AG08396 (cell line): ENCODE results near the gene HNRNPA0.

Experiments
- DNase-seq: peaks from one replicate; pipeline ENCODE4 v3.0.0; 2012; ENCODE audit warnings: low spot score, mixed read lengths

The HNRNPA0 gene

DNA sequence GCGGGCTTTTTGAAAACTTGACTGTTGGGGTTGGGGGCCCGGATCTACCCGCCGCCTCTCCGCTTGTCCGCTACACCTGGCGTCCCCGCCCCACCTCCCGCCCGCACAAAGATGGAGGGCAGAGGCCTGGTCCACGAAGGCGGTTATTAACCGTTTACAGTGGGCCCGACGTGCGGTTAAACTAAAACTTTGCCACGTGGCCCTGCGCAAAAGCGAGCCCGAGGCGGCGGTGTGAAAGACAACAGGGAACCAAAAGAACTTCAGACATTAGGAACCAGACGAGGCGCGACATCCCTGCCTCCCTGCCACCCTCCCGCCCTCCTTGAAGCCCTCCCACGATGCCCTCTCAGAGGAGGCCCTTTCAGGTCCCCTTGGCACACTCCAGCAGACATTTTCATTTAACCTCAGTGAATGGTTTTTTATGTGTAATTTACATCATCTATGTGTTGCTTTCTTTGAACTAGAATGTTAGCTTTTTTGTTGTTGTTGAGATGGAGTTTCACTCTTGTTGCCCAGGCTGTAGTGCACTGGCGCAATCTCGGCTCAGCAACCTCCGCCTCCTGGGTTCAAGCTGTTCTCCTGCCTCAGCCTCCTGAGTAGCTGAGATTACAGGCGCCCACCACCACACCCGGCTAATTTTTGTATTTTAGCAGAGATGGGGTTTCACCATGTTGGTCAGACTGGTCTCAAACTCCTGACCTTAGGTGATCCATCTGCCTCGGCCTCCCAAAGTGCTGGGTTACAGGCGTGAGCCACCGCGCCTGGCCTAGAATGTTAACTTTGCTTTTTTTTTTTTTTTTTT, 999 bp upstream of the HNRNPA0 start:
- no peak for DNase-seq

DNA sequence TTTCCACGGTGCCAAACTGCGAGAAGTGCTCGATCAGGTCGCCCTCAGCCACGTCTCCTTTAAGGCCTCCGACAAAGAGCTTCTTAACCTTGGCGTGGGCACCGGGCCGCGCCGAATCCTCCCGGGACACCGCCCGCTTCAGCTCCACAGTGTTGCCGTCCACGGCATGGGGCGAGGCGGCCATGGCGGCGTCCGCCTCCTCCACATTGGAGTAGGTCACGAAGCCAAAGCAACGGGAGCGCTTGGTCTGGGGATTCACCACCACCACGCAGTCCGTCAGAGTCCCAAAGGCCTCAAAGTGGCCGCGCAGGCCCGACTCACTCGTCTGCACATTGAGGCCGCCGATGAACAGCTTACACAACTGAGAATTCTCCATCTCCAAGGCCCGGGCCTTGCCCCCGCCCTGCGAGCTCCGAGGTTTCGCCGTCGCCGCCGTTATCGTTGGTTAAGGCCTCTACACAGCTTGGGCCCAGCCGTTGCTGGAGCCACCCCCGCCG, 424 bp downstream of the HNRNPA0 start:
- DNase-seq: no peak

DNA sequence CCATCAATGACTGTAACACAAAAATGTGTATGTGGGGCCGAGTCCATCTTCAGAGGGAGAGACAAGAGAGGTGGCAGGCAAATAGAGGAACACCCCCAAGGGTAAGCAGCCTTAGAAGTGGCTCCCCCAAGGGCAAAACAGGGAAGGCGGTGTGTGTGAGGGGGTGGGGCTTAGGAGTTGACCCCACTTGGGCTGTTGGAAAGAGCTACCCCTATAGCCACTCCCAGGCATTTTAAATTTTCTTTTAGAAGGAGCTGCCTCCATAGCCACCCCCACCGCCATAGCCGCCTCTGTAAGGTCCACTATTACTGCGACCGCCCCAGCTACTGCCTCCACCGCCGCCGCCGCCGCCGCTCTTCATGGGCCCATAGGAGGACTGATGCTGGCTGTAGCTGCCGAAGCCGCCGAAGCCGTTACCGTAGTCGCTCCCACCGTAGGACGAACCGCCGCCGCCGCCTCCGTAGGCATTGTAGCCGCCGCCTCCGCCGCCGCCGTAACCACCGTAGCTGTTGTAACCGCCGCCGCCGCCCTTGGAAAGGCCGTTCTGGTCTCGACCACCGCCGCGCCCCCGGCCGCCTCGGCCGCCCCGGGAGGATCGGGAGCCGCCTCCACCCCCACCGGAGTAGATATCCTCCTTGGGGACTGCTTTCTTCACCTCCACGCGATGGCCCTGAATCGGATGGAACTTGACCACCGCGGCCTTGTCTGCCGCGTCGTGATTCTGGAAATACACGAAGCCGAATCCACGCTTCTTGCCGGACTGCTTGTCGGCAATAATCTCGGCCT, 1.1 kb downstream of the HNRNPA0 start:
- peak; percentile 25 for DNase-seq

DNA sequence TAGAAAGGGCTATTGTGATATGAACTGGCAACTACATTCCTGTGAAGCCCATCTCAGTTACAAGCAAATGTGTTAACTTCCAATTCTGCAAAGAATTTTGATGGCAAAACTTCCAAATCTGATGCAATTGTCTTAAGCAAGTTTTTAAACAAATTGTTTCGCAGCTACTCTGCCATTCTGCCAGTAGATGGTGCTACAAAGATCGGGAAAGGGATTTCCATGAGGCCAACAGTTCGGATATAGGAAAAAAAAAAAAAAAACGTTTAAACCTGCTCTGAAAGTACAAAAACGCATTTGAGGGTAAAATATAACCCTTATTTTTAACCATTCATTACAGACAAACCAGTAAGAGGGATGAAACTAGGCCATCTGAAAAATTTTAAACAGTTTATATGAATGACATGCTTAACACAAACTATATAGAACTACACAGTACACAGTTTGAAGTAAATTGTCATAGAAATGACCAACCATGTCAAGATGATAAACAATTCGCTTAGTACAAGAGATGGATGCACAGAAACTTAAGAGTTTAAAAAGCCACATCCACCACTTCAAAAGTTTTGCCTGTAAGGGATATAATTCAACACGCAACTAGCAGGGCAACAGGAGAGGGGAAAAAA, 2.2 kb downstream of the HNRNPA0 start:
- peak; percentile 62 for DNase-seq

DNA sequence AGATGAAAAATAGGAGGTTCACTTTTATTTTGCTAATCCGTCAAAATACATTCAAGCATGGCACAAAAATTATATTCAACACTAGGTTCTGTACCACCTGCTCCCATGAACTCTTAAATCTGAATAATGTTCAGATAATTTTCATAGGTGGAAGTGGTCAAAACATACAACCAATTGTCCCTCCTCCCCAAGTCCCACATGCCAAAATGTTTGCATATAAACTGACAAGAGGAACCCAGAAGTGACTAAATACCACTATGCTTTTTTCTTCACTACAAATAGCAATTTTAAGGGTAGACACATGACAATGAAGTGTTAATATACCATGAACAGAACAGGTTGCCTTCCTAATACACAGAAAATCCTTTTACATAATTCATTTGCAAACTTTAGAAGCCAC, 3.7 kb downstream of the HNRNPA0 start:
- DNase-seq: no peak

DNA sequence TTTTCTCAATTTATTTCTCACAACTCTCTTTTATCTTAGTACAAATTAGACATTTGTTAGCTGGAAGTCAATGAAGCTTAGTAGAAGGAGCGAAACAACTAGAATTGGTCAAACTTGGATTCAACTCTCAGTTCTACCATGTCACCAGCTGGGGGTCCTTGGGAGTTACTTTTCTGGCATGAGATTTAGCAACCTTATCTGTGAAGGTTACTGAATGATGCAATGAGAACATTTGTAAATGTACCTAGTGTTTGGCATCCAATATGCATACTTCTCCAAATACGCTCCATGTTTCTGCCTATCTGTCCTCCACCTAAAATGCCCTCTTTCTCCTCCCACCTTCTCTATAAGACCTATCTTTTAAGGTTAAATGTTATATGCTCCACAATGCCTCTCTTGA, 6.3 kb downstream of the HNRNPA0 start:
- no peak for DNase-seq

DNA sequence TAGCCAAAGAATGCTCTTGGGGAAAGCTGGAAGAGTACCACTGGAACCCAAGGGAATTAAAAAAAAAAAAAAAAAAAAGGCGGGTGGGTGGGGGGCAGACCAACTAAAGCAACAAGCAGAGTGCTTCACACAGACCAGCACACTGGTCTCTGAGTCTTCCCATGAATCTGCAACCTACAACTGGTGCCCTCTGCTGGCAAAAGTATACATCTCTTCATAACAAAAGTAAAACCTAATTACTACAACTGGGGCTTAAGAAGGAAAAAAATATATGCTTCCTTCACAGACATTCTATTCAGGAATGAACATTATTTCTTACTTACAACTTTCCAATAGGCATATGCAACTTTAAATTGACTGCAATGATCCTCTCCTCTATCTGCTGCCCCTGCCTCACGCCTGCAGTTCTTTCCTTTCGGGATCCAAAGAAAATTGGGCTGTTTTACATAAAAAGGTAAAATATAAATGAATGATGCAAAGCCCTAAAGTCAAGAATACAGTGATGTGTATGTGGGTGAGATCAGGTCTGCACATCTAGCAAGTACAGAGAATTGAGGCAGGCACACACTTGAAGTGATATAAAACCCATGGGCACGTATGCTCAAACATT, 11.0 kb downstream of the HNRNPA0 start:
- DNase-seq: peak; percentile 48

DNA sequence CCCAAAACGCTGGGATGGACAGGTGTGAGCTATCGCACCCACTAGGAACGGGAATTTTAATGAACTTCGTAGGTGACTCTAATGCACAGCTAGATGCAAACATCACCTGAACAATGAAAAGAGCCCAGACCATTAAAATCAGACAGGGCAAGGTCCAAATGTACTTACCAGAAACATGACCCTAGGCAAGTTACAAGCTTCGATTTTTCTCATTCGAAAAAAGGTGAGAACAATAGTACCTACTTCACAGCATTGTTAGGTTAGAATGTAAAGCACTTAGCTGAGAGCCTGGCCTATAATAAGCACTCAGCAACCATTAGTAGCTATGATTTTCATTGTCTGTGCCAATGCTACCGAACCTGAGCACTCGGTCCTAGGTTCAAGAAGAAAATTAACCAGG, 12.4 kb downstream of the HNRNPA0 start:
- no peak for DNase-seq

DNA sequence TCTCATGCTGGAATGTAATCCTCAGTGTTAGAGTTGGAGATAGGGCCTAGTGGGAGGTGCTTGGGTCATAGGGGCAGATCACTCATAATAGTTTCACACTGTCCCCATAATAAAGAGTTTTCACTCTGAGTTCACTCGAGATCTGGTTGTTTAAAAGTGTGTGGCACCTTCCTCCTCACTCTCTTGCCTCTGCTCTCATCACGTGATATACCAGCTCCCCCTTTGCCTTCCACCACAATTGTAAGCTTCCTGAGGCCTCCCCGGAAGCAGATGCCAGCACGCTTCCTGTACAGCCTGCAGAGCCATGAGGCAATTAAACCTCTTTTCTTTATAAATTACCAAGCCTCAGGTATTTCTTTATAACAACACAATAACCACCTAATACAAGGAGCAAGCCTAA, 14.4 kb downstream of the HNRNPA0 start:
- DNase-seq: no peak

DNA sequence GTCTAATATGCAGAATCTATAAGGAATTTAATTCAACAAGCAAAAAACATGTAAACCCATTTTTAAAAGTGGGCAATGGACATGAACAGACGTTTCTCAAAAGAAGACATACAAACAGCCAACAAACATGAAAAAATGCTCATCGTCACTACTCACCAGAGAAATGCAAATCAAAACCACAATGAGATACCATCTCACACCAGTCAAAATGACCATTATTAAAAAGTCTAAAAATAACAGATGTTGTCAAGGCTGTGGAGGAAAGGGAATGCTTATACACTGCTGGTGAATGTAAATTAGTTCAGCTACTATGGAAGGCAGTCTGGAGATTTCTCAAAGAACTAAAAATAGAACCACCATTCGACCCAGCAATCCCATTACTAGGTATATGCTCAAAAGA, 15.2 kb downstream of the HNRNPA0 start:
- no peak for DNase-seq

DNA sequence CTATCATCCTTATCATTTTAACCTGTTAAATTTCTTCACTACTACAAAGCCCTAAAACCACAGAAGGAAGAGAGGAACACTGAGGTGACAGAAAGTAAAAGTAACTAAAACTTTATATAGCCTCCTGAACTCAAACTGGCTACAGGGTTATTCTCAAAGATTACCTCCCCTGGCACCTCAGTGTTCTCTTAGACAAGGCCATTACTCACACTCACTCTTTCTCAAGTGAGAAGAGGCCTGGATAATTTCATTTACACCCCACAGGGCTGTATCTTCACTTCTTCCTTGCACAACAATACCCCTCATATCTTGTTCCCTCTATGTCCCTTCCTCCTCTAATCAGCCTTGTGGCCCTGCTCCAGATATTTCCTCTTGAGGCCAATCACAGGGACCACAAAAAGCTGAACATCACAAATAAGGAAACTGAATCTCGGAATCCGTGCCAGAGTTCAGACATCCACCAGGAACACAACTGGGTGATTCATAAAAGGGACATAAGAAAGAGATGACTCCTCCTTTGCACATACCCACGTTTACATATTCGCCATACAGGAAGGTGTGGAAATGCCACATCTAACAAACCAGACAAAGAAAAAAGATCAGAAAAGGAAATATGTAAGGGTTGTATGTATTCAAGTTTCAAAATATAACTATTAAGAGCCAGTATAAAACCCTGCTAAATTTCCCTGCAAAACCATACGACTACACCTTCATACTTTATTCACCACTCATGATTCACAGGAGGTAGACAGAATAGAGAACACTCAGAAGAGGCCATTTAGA, 16.6 kb downstream of the HNRNPA0 start:
- no peak for DNase-seq

DNA sequence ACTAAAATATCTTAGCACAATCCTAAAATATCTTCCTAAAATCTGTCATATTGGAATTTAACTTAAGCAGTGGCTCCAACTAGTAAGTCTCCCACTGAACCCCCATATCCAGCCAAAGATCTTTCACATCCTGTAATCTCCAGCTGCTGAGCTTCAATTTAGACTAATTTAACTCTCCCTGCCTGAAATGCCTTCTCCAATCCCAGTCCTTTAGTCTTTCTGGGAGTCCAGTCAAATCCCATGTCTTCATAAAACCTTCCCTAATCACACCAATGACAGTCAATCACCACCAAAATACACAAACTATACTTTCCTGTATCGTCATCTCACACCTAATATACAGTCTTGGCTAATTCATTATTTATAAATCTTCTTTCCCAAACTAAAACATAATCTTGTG, 17.7 kb downstream of the HNRNPA0 start:
- DNase-seq: no peak

DNA sequence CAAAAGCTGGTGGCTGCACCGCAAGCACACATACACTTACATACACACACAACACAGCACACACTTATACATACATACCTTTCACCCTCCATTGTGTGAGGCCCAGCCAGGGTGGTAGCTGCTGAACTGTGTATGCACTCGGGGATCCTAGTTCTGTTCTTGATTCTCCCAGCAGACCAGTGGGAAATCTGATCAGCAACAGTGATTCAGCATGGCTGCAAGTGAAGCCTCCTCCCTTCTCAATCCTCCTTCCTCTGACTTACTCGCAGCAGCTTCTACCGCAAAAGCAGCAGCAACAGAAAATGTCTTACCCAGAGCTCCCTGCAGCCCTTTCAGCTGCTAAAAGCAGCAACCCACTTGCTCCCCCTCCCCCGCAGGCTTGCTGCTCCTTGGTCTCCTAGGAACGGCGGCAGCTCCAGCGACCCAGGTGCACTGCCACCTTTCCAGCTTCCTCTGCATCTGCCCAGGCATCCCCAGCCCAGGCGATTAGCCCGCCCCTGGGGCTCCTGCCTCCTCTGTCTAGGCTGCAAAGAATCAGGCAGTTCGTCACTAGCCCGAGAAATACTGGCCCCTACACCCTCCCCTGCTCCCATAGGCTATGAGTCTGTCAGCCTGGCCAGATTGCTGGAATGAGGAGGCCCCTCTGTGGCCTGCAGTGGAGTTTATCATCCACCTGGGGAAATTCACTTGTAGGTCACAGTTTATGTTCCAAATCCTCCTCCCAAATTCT, 18.4 kb downstream of the HNRNPA0 start, which contains the start of gene KLHL3:
Gene KLHL3, minus strand, starts transcription at position 535 of the 730 bp plus-strand sequence. Its CDS starts 443 bp downstream, at position 92.
- peak; percentile 39 for DNase-seq

DNA sequence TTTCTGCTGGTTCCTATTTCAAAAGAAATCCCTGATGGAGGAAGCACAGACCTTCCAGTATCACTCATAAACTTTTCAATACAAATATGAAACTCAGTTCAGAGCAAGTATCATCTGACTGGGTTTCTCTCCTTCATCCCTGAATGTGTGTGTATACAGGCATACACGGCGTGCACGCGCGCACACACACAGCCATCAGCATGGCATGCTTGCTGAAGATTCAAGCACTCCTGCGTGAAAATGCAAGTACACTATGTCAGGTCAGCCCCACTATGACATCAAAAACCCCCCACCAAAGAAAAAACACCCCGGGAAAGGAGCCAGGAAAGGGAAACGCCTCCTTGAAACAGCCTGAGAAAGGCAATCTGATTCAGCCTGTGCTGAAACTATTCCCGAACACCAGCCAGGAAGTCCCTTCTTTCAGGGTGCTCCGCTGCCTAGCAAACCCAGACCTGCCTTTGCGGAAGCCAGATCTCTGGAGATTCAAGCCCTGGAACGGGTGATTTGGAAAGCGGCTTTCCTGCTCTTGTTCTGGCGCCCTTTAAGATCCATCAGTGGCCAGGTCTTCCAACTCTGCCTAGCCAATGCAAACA, 19.1 kb downstream of the HNRNPA0 start:
- peak; percentile 31 for DNase-seq

DNA sequence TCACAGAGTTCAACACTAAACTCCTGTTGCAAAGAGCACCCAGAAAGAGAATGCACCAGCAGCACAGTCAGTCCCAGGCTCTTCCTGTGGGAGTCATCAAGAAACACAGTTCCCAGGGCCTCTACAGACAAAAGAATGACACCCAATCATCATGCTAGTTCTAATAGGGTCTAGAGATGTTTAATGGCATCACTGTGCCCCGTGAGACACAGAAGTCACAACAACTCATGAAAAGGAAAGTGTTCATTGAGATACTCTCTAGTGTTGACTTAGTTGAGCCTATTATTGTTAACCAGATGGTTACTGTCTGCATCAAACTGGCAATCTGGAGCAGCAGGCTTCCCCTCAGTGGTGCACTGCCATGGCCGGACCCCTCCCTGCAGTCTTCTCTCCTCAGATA, 19.8 kb downstream of the HNRNPA0 start:
- DNase-seq: no peak

DNA sequence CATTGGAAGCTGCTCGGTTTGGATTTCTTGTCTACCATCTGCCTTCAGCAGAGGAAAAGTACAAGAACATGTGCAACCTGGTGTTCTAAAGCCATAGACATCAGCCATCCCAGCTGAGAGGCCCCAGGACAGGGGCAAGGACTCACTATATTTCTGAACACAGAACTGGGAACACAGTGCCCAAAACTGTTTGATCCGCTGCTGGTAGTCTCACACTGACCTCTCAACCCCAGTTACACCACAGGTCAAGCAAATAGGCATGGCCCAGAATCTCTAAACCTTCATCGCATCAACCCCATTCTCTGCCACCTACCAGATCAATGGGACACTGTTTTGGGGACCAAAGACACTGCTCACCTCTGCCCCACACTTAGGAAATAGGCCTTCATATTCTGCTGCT, 20.2 kb downstream of the HNRNPA0 start:
- no peak for DNase-seq

DNA sequence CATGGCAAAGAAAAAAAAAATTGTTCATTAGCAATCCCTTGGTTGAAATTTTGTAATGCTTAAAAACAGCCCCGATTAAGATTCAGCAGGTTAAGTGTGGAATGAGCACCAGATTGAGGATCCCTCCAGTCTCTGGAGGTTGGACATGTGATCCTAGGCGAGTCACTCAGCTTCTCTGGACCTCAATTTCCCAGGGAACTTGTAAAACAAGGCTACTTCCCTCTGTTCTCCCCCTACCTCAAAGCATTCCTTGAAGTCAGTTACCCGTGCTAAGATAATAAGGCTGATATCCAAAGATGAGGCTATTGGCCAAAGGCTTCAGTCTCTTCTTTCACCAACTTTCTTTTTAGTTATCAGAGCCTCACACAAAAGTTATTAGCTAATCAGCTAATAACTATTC, 21.2 kb downstream of the HNRNPA0 start:
- DNase-seq: no peak

DNA sequence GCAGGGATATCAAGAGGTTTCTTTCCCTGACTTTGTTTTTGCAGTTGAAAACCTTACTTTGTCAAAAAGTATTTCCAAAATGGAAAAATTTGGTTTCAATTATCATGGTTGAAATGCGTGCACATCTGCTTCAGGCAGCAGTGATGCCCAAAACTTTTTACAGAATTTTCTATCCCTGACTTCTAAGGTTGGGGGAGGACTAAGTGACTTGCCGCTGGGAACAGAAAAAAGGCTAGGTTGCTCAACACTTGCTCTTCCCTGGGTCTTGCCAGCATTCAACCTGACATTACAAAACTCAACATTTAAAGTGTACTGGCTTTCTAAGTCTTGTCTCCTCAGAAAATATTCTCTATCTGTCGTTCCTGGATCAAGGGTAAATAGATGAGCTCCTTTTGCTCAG, 23.0 kb downstream of the HNRNPA0 start:
- DNase-seq: no peak

DNA sequence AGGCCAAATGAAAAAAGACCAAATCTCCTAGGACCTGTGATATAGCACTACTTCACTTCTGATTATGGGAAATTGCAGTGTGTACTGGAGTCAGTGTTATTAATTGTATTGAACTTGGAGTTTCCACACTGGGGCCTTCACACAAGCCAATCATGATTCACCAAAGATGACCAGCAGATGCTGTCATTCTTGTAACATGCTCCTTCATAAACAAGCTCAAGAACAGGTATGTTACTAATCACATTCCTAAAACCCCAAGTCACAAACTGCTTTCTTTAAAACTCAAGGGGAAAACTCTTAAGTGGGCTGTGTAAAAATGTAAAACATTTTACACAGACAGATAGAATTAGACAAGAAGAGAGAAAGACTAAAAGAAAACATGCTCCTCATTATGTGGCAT, 23.8 kb downstream of the HNRNPA0 start:
- peak; percentile 26 for DNase-seq

DNA sequence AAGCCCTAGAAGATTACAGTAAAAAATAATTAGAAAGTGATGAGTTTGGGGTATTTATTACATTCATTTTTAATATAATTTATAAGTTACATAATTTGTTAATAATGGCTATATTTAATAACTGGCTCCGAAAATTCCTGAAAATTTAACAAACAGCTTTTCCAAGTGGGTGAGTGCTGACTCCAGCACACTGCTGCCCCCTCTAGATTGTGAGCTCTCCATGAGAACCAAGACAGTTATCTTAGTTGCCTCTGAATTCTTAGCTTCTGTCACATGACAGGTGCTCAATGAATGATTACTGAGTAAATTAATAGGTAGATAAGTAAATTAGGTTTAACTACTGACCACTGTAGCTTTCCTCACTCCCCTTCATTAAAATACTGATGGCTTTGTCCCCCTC, 26.1 kb downstream of the HNRNPA0 start:
- no peak for DNase-seq
